AG10803 (cell line): Measurements from ENCODE around the gene MED20.

ENCODE experiments used
- DNase-seq: peaks from one replicate; pipeline ENCODE4 v3.0.0; 2010; ENCODE audit warnings: low read depth
- H3K4me3 ChIP-seq: 2 replicates; pipeline ENCODE4 v1.5.1; 2011; ENCODE audit warnings: mild to moderate bottlenecking, low read length, control low read depth
- CTCF ChIP-seq: conservative IDR thresholded peaks from 2 replicates; pipeline ENCODE4 v1.5.1; 2011; ENCODE audit warnings: mild to moderate bottlenecking, low read length, control low read depth, inconsistent platforms

The MED20 gene

GRCh38 chr6:41872147-41872546 lies 48.8 kb downstream of the MED20 start:
- DNase-seq: no peak
- TF ChIP-seq CTCF: no peak
- no peak overlapping the region for H3K4me3 ChIP-seq

DNA sequence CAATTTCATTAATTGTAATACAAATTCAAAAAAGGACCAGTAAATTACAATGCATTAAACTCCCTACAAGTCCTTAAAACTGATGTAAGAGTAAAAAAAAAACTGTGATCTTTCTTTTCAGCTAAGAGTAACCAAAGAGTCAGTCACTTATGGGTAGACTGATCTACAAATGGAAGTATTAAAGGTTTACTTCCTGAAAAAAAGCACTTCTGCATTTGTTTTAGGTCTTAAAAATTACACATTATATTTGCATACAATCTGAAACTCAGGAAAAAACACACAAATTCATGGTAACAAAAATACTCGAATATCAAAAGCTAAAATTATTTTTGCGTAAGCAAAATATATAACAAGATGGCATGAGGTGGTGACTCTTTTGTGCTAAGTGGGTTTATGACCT lies 49.2 kb downstream of the MED20 start:
- TF ChIP-seq CTCF: no peak
- DNase-seq: no peak
- H3K4me3 ChIP-seq: no peak overlapping the region

GRCh38 chr6:41859356-41859755 lies 61.6 kb downstream of the MED20 start:
- no peak for DNase-seq
- no peak for TF ChIP-seq CTCF
- H3K4me3 ChIP-seq: no peak overlapping the region

GRCh38 chr6:41858703-41859102 lies 62.2 kb downstream of the MED20 start:
- no peak for DNase-seq
- no peak for TF ChIP-seq CTCF
- no peak overlapping the region for H3K4me3 ChIP-seq
